Articular chondrocyte of knee joint (primary cell): ENCODE measurements around the gene NAE1. TPM values are rescaled to one million over a fixed set of nuclear protein-coding genes. Genes with fewer than 3 reads are reported as not detected.

Source experiments
- total RNA-seq: library from RNA; depleted of rRNA; stranded (reverse); fragments of >200 nt; gene quantifications from 2 replicates; pipeline ENCODE4 v1.2.3, GENCODE V29; 2012

NAE1 gene
- 77.6 and 82.8 TPM in 2 replicates for total RNA-seq

DNA sequence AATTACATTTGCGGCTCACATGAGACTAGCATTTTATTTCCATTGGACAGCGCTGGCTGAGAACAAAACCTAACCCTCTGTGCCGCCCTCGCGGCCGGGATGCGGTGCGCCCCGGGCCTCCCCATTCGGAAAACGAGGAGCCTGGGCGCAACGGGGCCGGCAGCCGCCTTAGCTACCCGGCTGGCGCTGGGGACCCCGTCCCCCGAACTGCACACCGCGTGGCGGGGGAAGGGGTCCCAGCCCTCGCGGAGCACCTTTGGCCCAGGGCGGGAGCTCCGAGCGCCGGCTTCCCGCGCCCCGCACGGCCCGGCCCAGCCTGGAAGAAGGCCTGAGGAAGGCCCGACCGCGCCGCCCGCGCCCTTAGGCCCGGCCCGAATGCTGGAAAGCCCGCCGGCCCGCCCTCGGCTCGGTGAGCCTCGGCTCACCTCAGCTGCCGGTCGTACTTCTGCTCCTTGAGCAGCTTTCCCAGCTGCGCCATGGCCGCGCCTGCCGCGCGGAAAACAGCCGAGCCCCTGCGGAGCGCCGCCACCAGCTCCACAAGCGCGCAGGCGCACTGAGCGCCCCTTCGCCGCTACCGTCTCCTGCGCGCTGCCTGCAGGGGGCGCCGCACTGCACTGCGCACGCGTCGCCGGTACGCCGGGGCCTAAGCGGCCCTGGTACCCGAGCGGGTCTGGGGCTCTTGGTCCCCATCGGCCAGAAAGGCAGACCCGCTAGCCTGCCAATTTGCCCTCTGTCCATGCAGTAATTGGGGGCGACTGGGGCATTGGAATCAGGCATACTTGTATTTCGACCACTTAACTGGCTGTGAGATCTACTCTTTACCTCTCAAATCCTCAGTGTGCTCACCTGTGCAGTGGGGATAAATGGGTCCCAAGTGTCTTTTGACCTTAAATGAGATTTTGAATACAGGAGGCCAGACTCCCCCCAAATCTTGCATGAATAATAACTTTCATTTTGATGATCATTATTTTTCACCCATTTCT lies at the start of gene NAE1:
Gene NAE1 (minus strand): TSS at position 555 of the 983 bp plus-strand sequence. CDS start 77 bp downstream, at position 478.

GRCh38 chr16:66844342-66845079 lies 13.7 kb upstream of the NAE1 start, which contains the start of gene CA7:
Gene CA7 (plus strand): TSS chr16:66844414. CDS start chr16:66844488, 74 bp downstream.

DNA sequence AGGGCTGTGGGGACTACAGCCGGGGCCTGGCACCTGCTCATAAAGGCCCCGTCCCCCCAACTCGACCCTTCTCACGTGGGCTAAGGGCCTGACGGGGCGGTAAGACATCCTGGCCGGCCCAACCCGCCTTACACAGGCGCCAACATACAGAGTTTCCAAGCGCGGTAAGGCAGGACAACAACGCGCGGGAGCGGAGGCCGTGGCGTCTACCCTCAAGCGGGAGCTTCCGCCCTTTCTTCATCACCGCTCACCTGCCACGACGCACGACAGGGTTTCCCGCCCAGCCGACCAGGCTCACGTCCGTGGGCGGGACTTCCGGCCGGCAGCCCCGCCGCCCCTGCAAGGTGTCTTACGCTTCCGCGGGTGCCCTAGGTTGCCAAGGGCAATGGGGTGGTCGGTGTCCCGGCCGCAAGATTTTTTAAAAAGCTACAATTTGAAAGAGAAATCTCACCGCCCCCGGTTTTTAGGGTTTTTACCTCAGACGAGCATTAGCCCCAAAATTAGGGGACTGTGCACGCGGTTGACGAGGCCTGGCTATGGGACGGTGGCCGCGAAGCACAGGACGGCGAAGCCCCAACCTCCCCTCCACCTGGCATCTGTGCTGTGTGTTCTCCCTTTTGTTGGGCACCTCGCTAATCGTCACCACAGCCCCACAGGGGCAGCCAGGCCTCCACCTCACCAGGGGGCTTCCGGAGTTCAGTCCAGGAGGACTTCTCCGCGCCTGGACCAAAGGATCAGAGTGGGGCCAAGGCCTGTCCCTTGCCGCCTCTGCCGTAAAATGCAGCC lies 29.3 kb downstream of the NAE1 start, which contains the start of gene TERB1:
Gene TERB1 (minus strand): TSS at position 265 of the 786 bp plus-strand sequence. CDS start 4,786 bp downstream, outside the sequence.

Other genes starting within 250 kb of the NAE1 start
- gene CMTM3, start 226.3 kb downstream of the NAE1 start, total RNA-seq, result 17.4 and 19.7 TPM in 2 replicates
- gene CMTM4, start 134.2 kb downstream of the NAE1 start, total RNA-seq, result 24.3 and 24.7 TPM in 2 replicates
- 120 and 149 TPM in 2 replicates for gene DYNC1LI2, start 79.4 kb downstream of the NAE1 start, total RNA-seq
- 0.13 and 0.22 TPM in 2 replicates for gene TERB1, start 29.4 kb downstream of the NAE1 start, total RNA-seq
- gene CA7, start 13.4 kb upstream of the NAE1 start, total RNA-seq, result not detected in 2 replicates
- gene PDP2, start 49.5 kb upstream of the NAE1 start, total RNA-seq, result 6.9 and 7.7 TPM in 2 replicates
- not detected in 2 replicates for gene CDH16, start 87.9 kb upstream of the NAE1 start, total RNA-seq
- gene RRAD, start 94.6 kb upstream of the NAE1 start, total RNA-seq, result 1.3 and 2.3 TPM in 2 replicates
- 70.7 and 88.4 TPM in 2 replicates for gene CIAO2B, start 103.4 kb upstream of the NAE1 start, total RNA-seq
- gene CES2, start 104.5 kb upstream of the NAE1 start, total RNA-seq, result 33.8 and 39.3 TPM in 2 replicates
- 0.86 TPM in 1 of 2 replicates, not detected in the other for gene CES3, start 130.3 kb upstream of the NAE1 start, total RNA-seq
- gene CES4A, start 157.6 kb upstream of the NAE1 start, total RNA-seq, result 3.6 and 5.0 TPM in 2 replicates
- 95.6 and 99.8 TPM in 2 replicates for gene CBFB, start 198.2 kb upstream of the NAE1 start, total RNA-seq